Ovary (tissue), 9 donors: ENCODE results near the gene PIP4K2C. TPM values are rescaled to one million over a fixed set of nuclear protein-coding genes. Genes with fewer than 3 reads are reported as not detected.
"Not testable (repeated sequence)": the region's sequence is repeated elsewhere in the genome, so short reads cannot be mapped to it uniquely, and the experiment has no call there.

Source experiments
- DNase-seq, 5 donors: peaks; one replicate each; pipeline ENCODE4 v3.0.0-alpha.2; 2019 to 2020
- H3K27ac ChIP-seq, 2 donors: fragments of 200-600 bp; one replicate each; pipeline versions ENCODE4 v1.5.1 to v1.8.0; 2019 to 2022
- H3K27me3 ChIP-seq: fragments of 200-600 bp; one replicate; pipeline ENCODE4 v1.8.0; 2022
- H3K36me3 ChIP-seq: fragments of 200-600 bp; sonication (generic); one replicate; pipeline ENCODE4 v1.5.1; 2019
- H3K4me1 ChIP-seq: one replicate; pipeline ENCODE4 v1.8.1; 2013; ENCODE audit warnings: mild to moderate bottlenecking, moderate library complexity; ENCODE audit not compliant: insufficient read depth
- H3K4me3 ChIP-seq: fragments of 200-600 bp; sonication (generic); one replicate; pipeline ENCODE4 v1.5.1; 2017
- H3K9me3 ChIP-seq, 2 donors: fragments of 200-600 bp in 1 of 2; sonication (generic) in 1 of 2; one replicate each; pipeline versions ENCODE4 v1.5.1 to v1.8.1; 2013 to 2019; ENCODE audit warnings: mild to moderate bottlenecking in 1 of 2, moderate library complexity in 1 of 2
- EP300 ChIP-seq: sonication (generic); formaldehyde crosslinking; IDR thresholded peaks from one replicate; pipeline ENCODE4 v1.6.1; 2017; ENCODE audit warnings: antibody characterized with exemption
- POLR2A ChIP-seq: fragments of 450-650 bp; IDR thresholded peaks from one replicate; pipeline ENCODE4 v1.6.1; 2017; ENCODE audit warnings: antibody characterized with exemption, mild to moderate bottlenecking, moderate library complexity
- WGBS, 3 donors: extraction: QIAGEN DNeasy Blood & Tissue Kit in 1 of 3; methylation state at CpG; one replicate each; pipeline versions ENCODE4 v1.1.5 to v1.1.7; 2013 to 2017; 5-methylcytosine and 5-hydroxymethylcytosine counted together
- intact Hi-C, 4 donors: fragments of 100-400 bp; cut with DNase I; formaldehyde crosslinking; loops; one replicate each; pipeline versions ENCODE4 v1.11.0 to v1.15.1; 2022 to 2023
- polyA plus RNA-seq, 2 donors: library from polyadenylated mRNA; stranded (reverse); fragments of 200-250 nt in 1 of 2; fragments of 350-450 nt in 1 of 2; fragmentation: Illumina TruSeq in 1 of 2; extraction: RNeasy Lipid Tissue Mini Kit (QIAGEN cat#74804) in 1 of 2; gene quantifications; one replicate each; pipeline ENCODE4 v1.2.3, GENCODE V29; 2013 to 2014
- total RNA-seq, 7 donors: library from RNA; depleted of rRNA in 2 of 7; stranded (reverse); fragments of >200 nt in 2 of 7; fragmentation: NEBNext Ultra II Directional in 3 of 7; extraction: Animal tissue kit (Norgen Biotek cat#: 25700) in 3 of 7; gene quantifications; one replicate each; pipeline versions ENCODE4 v1.1.0 to v1.2.4, GENCODE V29; 2016 to 2023
- TF ChIP-seq, protein P1 (sequence below), 3 donors: fragments of 450-650 bp in 2 of 3; fragments of 200-600 bp in 1 of 3; IDR thresholded peaks; one replicate each; pipeline versions ENCODE4 v1.5.1 to v1.8.0; 2016 to 2022; ENCODE audit warnings: antibody characterized with exemption in 3 of 3, mild to moderate bottlenecking in 1 of 3
- donor health status: DM: no; HTN: no; CAD: no; lungs with moderate emphysema.
- donor health status: DM: no; HTN: no; CAD: no.
- donor health status: Bipolar disorder and iron deficiency.
- donor health status: DM: yes; HTN: yes; CAD: no.
- donor health status: DM: no; HTN: no; CAD: no.
- donor health status: DM: yes; HTN: yes; CAD: no.

Gene PIP4K2C
- total and polyA plus RNA-seq, 9 donors, result 13.1 to 42.0 (median 21.2) TPM

DNA sequence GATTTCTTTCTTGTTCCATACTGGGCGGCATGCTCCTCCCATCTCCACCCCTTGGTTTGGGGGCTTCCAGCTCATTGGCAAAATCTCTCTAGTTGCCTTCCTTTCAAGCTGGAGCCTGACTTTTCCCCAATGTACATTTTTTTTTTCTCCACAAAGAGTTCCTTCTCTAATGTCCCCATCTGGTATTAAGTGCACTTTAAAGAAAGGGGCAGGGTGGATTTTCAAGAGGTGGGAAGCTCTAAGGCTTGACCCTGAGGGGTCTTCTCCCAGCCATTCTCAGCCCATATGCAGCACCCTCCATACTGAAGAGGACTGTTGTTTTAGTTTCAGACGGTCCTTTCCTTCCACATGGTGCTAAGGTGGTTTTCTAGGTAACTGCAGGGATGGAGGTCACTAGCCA, 5.8 kb upstream of the PIP4K2C start:
- no peaks in the 10 kb centered on the region for H3K4me1 ChIP-seq
- no peaks in the 10 kb centered on the region for H3K36me3 ChIP-seq
- intact Hi-C loops, result loop anchor here in 1 of 4 donors (2.0 kb wide), 1 partner anchor 36 kb away; no protein-coding TSS in a partner anchor
- H3K27ac ChIP-seq, result no peak overlapping the region
- no peak overlapping the region for H3K4me3 ChIP-seq
- whole genome bisulfite sequencing, 3 donors, result 68 to 86% (median 70%) methylated on average over 2 of the region's 2 CpGs
- DNase-seq, result no peak
- TF ChIP-seq, protein P1, sequence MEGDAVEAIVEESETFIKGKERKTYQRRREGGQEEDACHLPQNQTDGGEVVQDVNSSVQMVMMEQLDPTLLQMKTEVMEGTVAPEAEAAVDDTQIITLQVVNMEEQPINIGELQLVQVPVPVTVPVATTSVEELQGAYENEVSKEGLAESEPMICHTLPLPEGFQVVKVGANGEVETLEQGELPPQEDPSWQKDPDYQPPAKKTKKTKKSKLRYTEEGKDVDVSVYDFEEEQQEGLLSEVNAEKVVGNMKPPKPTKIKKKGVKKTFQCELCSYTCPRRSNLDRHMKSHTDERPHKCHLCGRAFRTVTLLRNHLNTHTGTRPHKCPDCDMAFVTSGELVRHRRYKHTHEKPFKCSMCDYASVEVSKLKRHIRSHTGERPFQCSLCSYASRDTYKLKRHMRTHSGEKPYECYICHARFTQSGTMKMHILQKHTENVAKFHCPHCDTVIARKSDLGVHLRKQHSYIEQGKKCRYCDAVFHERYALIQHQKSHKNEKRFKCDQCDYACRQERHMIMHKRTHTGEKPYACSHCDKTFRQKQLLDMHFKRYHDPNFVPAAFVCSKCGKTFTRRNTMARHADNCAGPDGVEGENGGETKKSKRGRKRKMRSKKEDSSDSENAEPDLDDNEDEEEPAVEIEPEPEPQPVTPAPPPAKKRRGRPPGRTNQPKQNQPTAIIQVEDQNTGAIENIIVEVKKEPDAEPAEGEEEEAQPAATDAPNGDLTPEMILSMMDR (IDR thresholded peaks at IDR 0.05), result no peak
- TF ChIP-seq EP300 (no peak), POLR2A (no peak)
- no peaks in the 10 kb centered on the region for H3K27me3 ChIP-seq
- H3K9me3 ChIP-seq, result no peaks in the 10 kb centered on the region

DNA sequence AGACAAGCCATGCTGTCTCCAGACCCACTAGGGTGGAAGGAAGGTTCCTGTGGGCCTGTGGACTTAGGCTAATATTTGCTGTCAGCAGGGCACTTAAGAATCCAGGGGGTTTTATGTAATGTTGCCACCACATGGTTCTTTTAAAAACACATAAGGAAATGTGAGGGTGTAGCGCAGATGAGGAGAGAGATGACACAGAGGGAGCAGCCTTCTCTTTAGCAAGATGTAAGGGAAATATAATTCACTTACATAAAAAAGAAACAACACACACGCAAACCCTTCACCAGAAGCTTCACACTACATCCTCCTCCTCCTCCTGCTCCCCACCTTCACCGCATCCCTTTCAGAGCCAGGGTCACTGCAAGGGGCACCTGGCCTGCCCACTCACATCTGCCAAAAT, 4.9 kb upstream of the PIP4K2C start:
- no peak for DNase-seq
- no peaks in the 10 kb centered on the region for H3K9me3 ChIP-seq
- H3K4me1 ChIP-seq, result no peaks in the 10 kb centered on the region
- no peak overlapping the region for H3K4me3 ChIP-seq
- H3K36me3 ChIP-seq, result no peaks in the 10 kb centered on the region
- no peaks in the 10 kb centered on the region for H3K27me3 ChIP-seq
- TF ChIP-seq EP300 (no peak), POLR2A (no peak)
- TF ChIP-seq, protein P1 (IDR thresholded peaks at IDR 0.05), result no peak
- H3K27ac ChIP-seq, result no peak overlapping the region
- intact Hi-C loops, result no loop called here
- 77 to 83% (median 79%) methylated on average over 3 of the region's 3 CpGs for WGBS, 3 donors

GRCh38 chr12:57586832-57587429, 4.1 kb upstream of the PIP4K2C start:
- intact Hi-C loops, result no loop called here
- no peaks in the 10 kb centered on the region for H3K4me1 ChIP-seq
- H3K27ac ChIP-seq, result no peak overlapping the region
- H3K27me3 ChIP-seq, result no peaks in the 10 kb centered on the region
- TF ChIP-seq, protein P1 (IDR thresholded peaks at IDR 0.05), result no peak
- TF ChIP-seq POLR2A (no peak), EP300 (no peak)
- H3K36me3 ChIP-seq, result no peaks in the 10 kb centered on the region
- no peak overlapping the region for H3K4me3 ChIP-seq
- WGBS, 3 donors, result 79 to 82% (median 82%) methylated on average over 3 of the region's 3 CpGs
- DNase-seq, result no peak
- H3K9me3 ChIP-seq, result no peaks in the 10 kb centered on the region

DNA sequence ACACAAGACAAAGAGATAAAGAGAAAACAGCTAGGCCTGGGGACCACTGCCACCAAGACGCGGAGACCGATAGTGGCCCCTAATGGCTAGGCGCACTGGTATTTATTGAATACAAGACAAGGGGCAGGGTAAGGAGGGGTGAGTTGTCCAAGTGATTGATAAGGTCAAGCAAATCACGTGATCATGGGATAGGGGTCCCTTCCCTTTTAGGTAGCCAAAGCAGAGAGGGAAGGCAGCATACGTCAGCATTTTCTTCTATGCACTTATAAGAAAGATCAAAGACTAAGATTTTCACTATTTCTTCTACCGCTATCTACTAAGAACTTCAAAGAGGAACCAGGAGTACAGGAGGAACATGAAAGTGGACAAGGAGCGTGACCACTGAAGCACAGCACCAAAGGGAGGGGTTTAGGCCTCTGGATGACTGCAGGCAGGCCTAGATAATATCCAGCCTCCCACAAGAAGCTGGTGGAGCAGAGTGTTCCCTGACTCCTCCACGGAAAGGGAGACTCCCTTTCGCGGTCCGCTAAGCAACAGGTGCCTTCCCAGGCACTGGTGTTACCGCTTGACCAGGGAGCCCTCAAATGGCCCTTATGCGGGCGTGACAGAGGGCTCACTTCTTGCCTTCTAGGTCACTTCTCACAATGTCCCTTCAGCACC, 1.9 kb upstream of the PIP4K2C start:
- DNase-seq, H3K27me3 ChIP-seq, H3K9me3 ChIP-seq, H3K4me1 ChIP-seq, intact Hi-C loops, H3K36me3 ChIP-seq, H3K4me3 ChIP-seq, H3K27ac ChIP-seq: not testable (repeated sequence)
- 78 to 84% (median 80%) methylated on average over 15 of the region's 15 CpGs for WGBS, 3 donors

- 11 to 17% (median 12%) methylated on average over 2 of the region's 2 CpGs for WGBS, 3 donors
Measured at GRCh38 chr12:57590479-57590863, 521 bp upstream of the PIP4K2C start.

More at GRCh38 chr12:57590479-57590863, 521 bp upstream of the PIP4K2C start:
- intact Hi-C loops, result no loop called here
- no peaks in the 10 kb centered on the region for H3K36me3 ChIP-seq
- H3K9me3 ChIP-seq, result no peaks in the 10 kb centered on the region
- H3K27me3 ChIP-seq, result no peaks in the 10 kb centered on the region
- H3K27ac ChIP-seq, result peak overlapping the region in 1 of 2 donors; percentile 59
- TF ChIP-seq POLR2A (no peak), EP300 (no peak)
- TF ChIP-seq, protein P1 (IDR thresholded peaks at IDR 0.05), result no peak
- H3K4me3 ChIP-seq, result peak overlapping the region; percentile 59
- DNase-seq, result no peak
- H3K4me1 ChIP-seq, result peaks cover 4% of the 10 kb centered on the region
